HUES6 (cell line): ENCODE data around the gene GPC3.

Experiments used
- H3K27ac ChIP-seq: 2 replicates; pipeline ENCODE4 v1.7.0; 2013; ENCODE audit warnings: low read depth, mild to moderate bottlenecking, low read length, inconsistent platforms
- H3K27me3 ChIP-seq: 2 replicates; pipeline ENCODE4 v1.6.1; 2013; ENCODE audit warnings: low read length; ENCODE audit not compliant: control insufficient read depth, insufficient read depth
- H3K36me3 ChIP-seq: 2 replicates; pipeline ENCODE4 v1.6.1; 2013; ENCODE audit warnings: low read length; ENCODE audit not compliant: control insufficient read depth, insufficient read depth
- H3K4me1 ChIP-seq: 2 replicates; pipeline ENCODE4 v1.6.1; 2013; ENCODE audit warnings: low read length; ENCODE audit not compliant: control insufficient read depth, insufficient read depth
- H3K4me3 ChIP-seq: 2 replicates; pipeline ENCODE4 v1.5.1; 2013; ENCODE audit warnings: low read depth, low read length
- H3K9ac ChIP-seq: one replicate; pipeline ENCODE4 v1.6.1; 2013; ENCODE audit warnings: mild to moderate bottlenecking, low read length
- H3K9me3 ChIP-seq: 2 replicates; pipeline ENCODE4 v1.6.1; 2013; ENCODE audit warnings: low read depth, low read length; ENCODE audit not compliant: control insufficient read depth, insufficient read depth

Gene GPC3

GRCh38 chrX:133913658-133914388, 71.6 kb downstream of the GPC3 start:
- Histone ChIP-seq H3K9me3 (no peaks in the 10 kb centered on the region), H3K36me3 (no peaks in the 10 kb centered on the region), H3K27ac (peak overlapping the region; percentile 72; the same call in 1 of the 2 replicates), H3K4me3 (peak overlapping the region; percentile 40; the same call in 1 of the 2 replicates), H3K27me3 (no peaks in the 10 kb centered on the region; the same call in 1 of the 2 replicates), H3K4me1 (peaks cover 30% of the 10 kb centered on the region), H3K9ac (no peak overlapping the region)

GRCh38 chrX:133913009-133913408, 72.4 kb downstream of the GPC3 start:
- Histone ChIP-seq H3K27me3 (no peaks in the 10 kb centered on the region; the same call in 1 of the 2 replicates), H3K9me3 (no peaks in the 10 kb centered on the region), H3K9ac (peak overlapping the region; percentile 38), H3K4me3 (peak overlapping the region; percentile 40; the same call in 1 of the 2 replicates), H3K36me3 (no peaks in the 10 kb centered on the region), H3K27ac (peak overlapping the region; percentile 72; the same call in 1 of the 2 replicates), H3K4me1 (peaks cover 30% of the 10 kb centered on the region)

- H3K4me1 ChIP-seq = peaks cover 30% of the 10 kb centered on the region
- no peaks in the 10 kb centered on the region; the same call in 1 of the 2 replicates for H3K27me3 ChIP-seq
- H3K36me3 ChIP-seq = no peaks in the 10 kb centered on the region
- no peak overlapping the region for H3K4me3 ChIP-seq
- H3K27ac ChIP-seq = no peak overlapping the region
- H3K9me3 ChIP-seq = no peaks in the 10 kb centered on the region
- no peak overlapping the region for H3K9ac ChIP-seq
Observed at GRCh38 chrX:133911825-133912495, 73.4 kb downstream of the GPC3 start.

GRCh38 chrX:133910539-133910938, 74.9 kb downstream of the GPC3 start:
- H3K9me3 ChIP-seq = no peaks in the 10 kb centered on the region
- no peaks in the 10 kb centered on the region for H3K36me3 ChIP-seq
- no peak overlapping the region for H3K4me3 ChIP-seq
- no peaks in the 10 kb centered on the region; the same call in 1 of the 2 replicates for H3K27me3 ChIP-seq
- no peak overlapping the region for H3K27ac ChIP-seq
- no peak overlapping the region for H3K9ac ChIP-seq
- peaks cover 30% of the 10 kb centered on the region for H3K4me1 ChIP-seq

GRCh38 chrX:133909888-133910287, 75.5 kb downstream of the GPC3 start:
- H3K9ac ChIP-seq = no peak overlapping the region
- H3K9me3 ChIP-seq = no peaks in the 10 kb centered on the region
- H3K27ac ChIP-seq = no peak overlapping the region
- no peaks in the 10 kb centered on the region for H3K36me3 ChIP-seq
- peaks cover 30% of the 10 kb centered on the region for H3K4me1 ChIP-seq
- H3K27me3 ChIP-seq = no peaks in the 10 kb centered on the region; the same call in 1 of the 2 replicates
- H3K4me3 ChIP-seq = no peak overlapping the region

- H3K9ac ChIP-seq = no peak overlapping the region
- no peaks in the 10 kb centered on the region; the same call in 1 of the 2 replicates for H3K27me3 ChIP-seq
- no peaks in the 10 kb centered on the region for H3K9me3 ChIP-seq
- no peak overlapping the region for H3K4me3 ChIP-seq
- H3K27ac ChIP-seq = no peak overlapping the region
- no peaks in the 10 kb centered on the region for H3K36me3 ChIP-seq
- peaks cover 18% of the 10 kb centered on the region for H3K4me1 ChIP-seq
Observed at GRCh38 chrX:133908223-133908955, 77.0 kb downstream of the GPC3 start.

GRCh38 chrX:133907606-133908005, 77.8 kb downstream of the GPC3 start:
- H3K27ac ChIP-seq = no peak overlapping the region
- no peak overlapping the region for H3K9ac ChIP-seq
- H3K4me3 ChIP-seq = no peak overlapping the region
- H3K9me3 ChIP-seq = no peaks in the 10 kb centered on the region
- peaks cover 10% of the 10 kb centered on the region for H3K4me1 ChIP-seq
- no peaks in the 10 kb centered on the region for H3K36me3 ChIP-seq
- H3K27me3 ChIP-seq = no peaks in the 10 kb centered on the region; the same call in 1 of the 2 replicates

GRCh38 chrX:133905305-133905704, 80.1 kb downstream of the GPC3 start:
- Histone ChIP-seq H3K9ac (no peak overlapping the region), H3K27me3 (no peaks in the 10 kb centered on the region; the same call in 1 of the 2 replicates), H3K36me3 (no peaks in the 10 kb centered on the region), H3K9me3 (no peaks in the 10 kb centered on the region), H3K4me1 (no peaks in the 10 kb centered on the region; the same call in 1 of the 2 replicates), H3K4me3 (no peak overlapping the region), H3K27ac (peak overlapping the region; percentile 53; the same call in 1 of the 2 replicates)

- H3K4me3 ChIP-seq = no peak overlapping the region
- no peak overlapping the region for H3K27ac ChIP-seq
- no peaks in the 10 kb centered on the region for H3K4me1 ChIP-seq
- no peaks in the 10 kb centered on the region for H3K36me3 ChIP-seq
- no peaks in the 10 kb centered on the region for H3K9me3 ChIP-seq
- no peak overlapping the region for H3K9ac ChIP-seq
- no peaks in the 10 kb centered on the region for H3K27me3 ChIP-seq
Observed at GRCh38 chrX:133897593-133898163, 87.7 kb downstream of the GPC3 start.

- Histone ChIP-seq H3K4me1 (peaks cover 15% of the 10 kb centered on the region; the same call in 1 of the 2 replicates), H3K9ac (no peak overlapping the region), H3K4me3 (no peak overlapping the region), H3K27ac (no peak overlapping the region), H3K36me3 (no peaks in the 10 kb centered on the region), H3K9me3 (no peaks in the 10 kb centered on the region), H3K27me3 (no peaks in the 10 kb centered on the region)
Observed at GRCh38 chrX:133892337-133892736, 93.1 kb downstream of the GPC3 start.
